GM23338 (cell line): ENCODE data around the gene PTPRN2. TPM values are rescaled to one million over a fixed set of nuclear protein-coding genes. Genes with fewer than 3 reads are reported as not detected.

ENCODE experiments used
- ATAC-seq: fragments of 200-7000 bp; cut with Tn5 transposase; 3 replicates; pipeline ENCODE4 v1.9.1; 2020
- DNase-seq: peaks from one replicate; pipeline ENCODE4 v3.0.0-alpha.2; 2015; ENCODE audit warnings: low spot score
- H2AFZ ChIP-seq: fragments of 200-600 bp; sonication (generic); 2 replicates; pipeline ENCODE4 v1.8.0; 2016; ENCODE audit warnings: antibody characterized with exemption, mild to moderate bottlenecking, moderate library complexity
- H3F3A ChIP-seq: fragments of 200-600 bp; sonication (generic); replicated peaks from 2 replicates; pipeline ENCODE4 v1.8.0; 2017; ENCODE audit warnings: antibody characterized with exemption, mixed run types, low read depth
- H3K27ac ChIP-seq: fragments of 200-600 bp; sonication (generic); 2 replicates; pipeline ENCODE4 v1.6.1; 2016; ENCODE audit warnings: low read depth
- H3K27me3 ChIP-seq: fragments of 200-600 bp; sonication (generic); 2 replicates; pipeline ENCODE4 v1.8.0; 2016; ENCODE audit warnings: mild to moderate bottlenecking, mixed run types, moderate library complexity; ENCODE audit not compliant: insufficient read depth
- H3K36me3 ChIP-seq: fragments of 200-600 bp; sonication (generic); 2 replicates; pipeline ENCODE4 v1.8.0; 2016; ENCODE audit warnings: mild to moderate bottlenecking; ENCODE audit not compliant: insufficient read depth
- H3K4me1 ChIP-seq: fragments of 200-600 bp; sonication (generic); 2 replicates; pipeline ENCODE4 v1.8.0; 2016; ENCODE audit warnings: mild to moderate bottlenecking, moderate library complexity; ENCODE audit not compliant: insufficient read depth
- H3K4me2 ChIP-seq: fragments of 200-600 bp; sonication (generic); 2 replicates; pipeline ENCODE4 v1.7.1; 2017; ENCODE audit warnings: mixed run types
- H3K4me3 ChIP-seq: fragments of 200-600 bp; sonication (generic); 2 replicates; pipeline ENCODE4 v1.6.1; 2016; ENCODE audit warnings: mixed run types
- H3K79me2 ChIP-seq: fragments of 200-600 bp; sonication (generic); replicated peaks from 2 replicates; pipeline ENCODE4 v1.8.0; 2017; ENCODE audit warnings: mild to moderate bottlenecking; ENCODE audit not compliant: insufficient read depth
- H3K9me2 ChIP-seq: fragments of 200-600 bp; sonication (generic); 2 replicates; pipeline ENCODE4 v1.8.0; 2017; ENCODE audit not compliant: insufficient read depth
- H4K20me1 ChIP-seq: fragments of 200-600 bp; sonication (generic); replicated peaks from 2 replicates; pipeline ENCODE4 v1.8.0; 2017; ENCODE audit warnings: mild to moderate bottlenecking; ENCODE audit not compliant: insufficient read depth
- H3K27ac Mint-ChIP-seq: 2 replicates; pipeline ENCODE4 v1.8.0; 2020; ENCODE audit warnings: inconsistent platforms, mild to moderate bottlenecking, moderate library complexity, mixed read lengths
- H3K27me3 Mint-ChIP-seq: 3 replicates; pipeline ENCODE4 v1.8.0; 2022; ENCODE audit warnings: low read depth, mild to moderate bottlenecking, moderate library complexity, mixed read lengths, inconsistent platforms; ENCODE audit not compliant: insufficient read depth, poor library complexity
- H3K36me3 Mint-ChIP-seq: 3 replicates; pipeline ENCODE4 v1.8.0; 2021; ENCODE audit warnings: low read depth, mild to moderate bottlenecking, inconsistent platforms, moderate library complexity, mixed read lengths
- H3K4me1 Mint-ChIP-seq: 3 replicates; pipeline ENCODE4 v1.8.0; 2020; ENCODE audit warnings: mild to moderate bottlenecking, inconsistent platforms, mixed read lengths
- H3K4me3 Mint-ChIP-seq: 3 replicates; pipeline ENCODE4 v1.8.0; 2021; ENCODE audit warnings: moderate library complexity, mild to moderate bottlenecking, inconsistent platforms, mixed read lengths
- H3K9me3 Mint-ChIP-seq: 3 replicates; pipeline ENCODE4 v1.8.0; 2020; ENCODE audit warnings: moderate library complexity, mild to moderate bottlenecking, inconsistent platforms, mixed read lengths
- CREB1 ChIP-seq: fragments of 250-450 bp; sonication (Bioruptor Pico); IDR thresholded peaks from 2 replicates; pipeline ENCODE4 v1.5.0; 2020; ENCODE audit warnings: low read depth, mild to moderate bottlenecking, moderate library complexity
- EZH2 ChIP-seq: fragments of 200-600 bp; sonication (generic); IDR thresholded peaks from one replicate; pipeline ENCODE4 v1.8.0; 2017; ENCODE audit warnings: antibody characterized with exemption, mild to moderate bottlenecking, low read depth; ENCODE audit not compliant: unreplicated experiment
- EZH2phosphoT487 ChIP-seq: fragments of 200-600 bp; sonication (generic); IDR thresholded peaks from one replicate; pipeline ENCODE4 v1.8.1; 2018; ENCODE audit warnings: antibody characterized with exemption; ENCODE audit not compliant: unreplicated experiment
- JUNB ChIP-seq: IDR thresholded peaks from one replicate; pipeline ENCODE4 v1.6.1; 2016; ENCODE audit warnings: antibody characterized with exemption; ENCODE audit not compliant: unreplicated experiment
- NANOG ChIP-seq: IDR thresholded peaks from 2 replicates; pipeline ENCODE4 v1.6.1; 2016; ENCODE audit warnings: antibody characterized with exemption, borderline replicate concordance
- POLR2AphosphoS5 ChIP-seq: IDR thresholded peaks from 2 replicates; pipeline ENCODE4 v1.6.1; 2016; ENCODE audit warnings: antibody characterized with exemption, low read depth
- STAT1 ChIP-seq: IDR thresholded peaks from one replicate; pipeline ENCODE4 v1.6.1; 2016; ENCODE audit warnings: antibody characterized with exemption; ENCODE audit not compliant: unreplicated experiment
- ZNF114 ChIP-seq: fragments of 250-450 bp; sonication (Bioruptor Pico); IDR thresholded peaks from 2 replicates; pipeline ENCODE4 v1.5.0; 2020; ENCODE audit warnings: mild to moderate bottlenecking, moderate library complexity
- ZNF331 ChIP-seq: fragments of 250-450 bp; sonication (Bioruptor Pico); IDR thresholded peaks from 2 replicates; pipeline ENCODE4 v1.5.0; 2020; ENCODE audit warnings: low read depth, mild to moderate bottlenecking, moderate library complexity
- polyA plus RNA-seq: library from polyadenylated mRNA; unstranded; fragments of >200 nt; fragmentation: Nextera tagmentation; extraction: Ambion mirVana; gene quantifications from 2 replicates; pipeline ENCODE4 v1.2.1, GENCODE V29; 2016
- total RNA-seq: library from RNA; depleted of rRNA; stranded (reverse); fragments of >200 nt; shearing (Covaris generic); gene quantifications from 2 replicates; pipeline ENCODE4 v1.2.3, GENCODE V29; 2014
- TF ChIP-seq, protein P1 (sequence below), 2 experiments: fragments of 200-600 bp in 1 of 2; sonication (generic) in 1 of 2; conservative IDR thresholded peaks; 2 replicates each; pipeline versions ENCODE4 v1.5.1 to v1.6.1; 2016 to 2017; ENCODE audit warnings: antibody characterized with exemption in 2 of 2, low read depth in 2 of 2, mild to moderate bottlenecking in 2 of 2, moderate library complexity in 1 of 2
- TF ChIP-seq, protein P2 (sequence below): fragments of 250-450 bp; sonication (Bioruptor Pico); IDR thresholded peaks from 2 replicates; pipeline ENCODE4 v1.5.0; 2020; ENCODE audit warnings: mild to moderate bottlenecking, moderate library complexity
- TF ChIP-seq, protein P3 (sequence below): IDR thresholded peaks from one replicate; pipeline ENCODE4 v1.6.1; 2018; ENCODE audit warnings: antibody characterized with exemption; ENCODE audit not compliant: unreplicated experiment
- TF ChIP-seq, protein P4 (sequence below): IDR thresholded peaks from 2 replicates; pipeline ENCODE4 v1.6.1; 2016; ENCODE audit warnings: antibody characterized with exemption

The PTPRN2 gene
- total and polyA plus RNA-seq, 2 experiments from 2014 or later: 0.87 to 4.0 TPM

DNA sequence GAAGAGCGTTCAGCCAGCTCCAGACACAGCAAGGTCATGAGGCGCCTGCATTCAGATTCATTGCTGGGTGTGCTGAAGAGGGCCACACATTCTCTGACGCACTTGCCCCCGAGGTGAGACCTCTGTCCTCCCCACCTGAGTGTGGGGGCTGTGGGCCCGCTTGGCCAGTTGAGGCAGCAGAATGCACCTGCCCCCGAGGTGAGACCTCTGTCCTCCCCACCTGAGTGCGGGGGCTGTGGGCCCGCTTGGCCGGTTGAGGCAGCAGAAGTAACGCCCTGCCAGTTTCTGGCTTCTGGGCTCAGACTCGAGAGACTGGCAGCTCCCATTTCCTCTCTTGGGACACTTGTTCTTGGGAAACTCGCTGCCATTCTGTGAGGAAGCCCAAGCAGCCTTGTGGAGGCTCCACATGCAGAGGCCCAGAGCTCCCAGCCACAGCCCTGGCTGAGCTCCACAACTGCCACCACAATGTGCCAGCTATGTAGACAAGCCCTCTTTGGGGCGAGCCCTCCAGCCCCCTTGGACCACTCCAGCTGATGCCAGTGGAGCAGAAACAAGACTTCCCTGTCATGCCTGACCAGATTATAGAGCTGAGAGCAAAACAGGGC lies 816.8 kb downstream of the PTPRN2 start:
- Mint-ChIP-seq H3K27ac (no peak overlapping the region), H3K9me3 (peaks cover 98% of the 10 kb centered on the region)
- no peak for TF ChIP-seq CREB1 (CRISPR knock-in tag)
- TF ChIP-seq, protein P1, sequence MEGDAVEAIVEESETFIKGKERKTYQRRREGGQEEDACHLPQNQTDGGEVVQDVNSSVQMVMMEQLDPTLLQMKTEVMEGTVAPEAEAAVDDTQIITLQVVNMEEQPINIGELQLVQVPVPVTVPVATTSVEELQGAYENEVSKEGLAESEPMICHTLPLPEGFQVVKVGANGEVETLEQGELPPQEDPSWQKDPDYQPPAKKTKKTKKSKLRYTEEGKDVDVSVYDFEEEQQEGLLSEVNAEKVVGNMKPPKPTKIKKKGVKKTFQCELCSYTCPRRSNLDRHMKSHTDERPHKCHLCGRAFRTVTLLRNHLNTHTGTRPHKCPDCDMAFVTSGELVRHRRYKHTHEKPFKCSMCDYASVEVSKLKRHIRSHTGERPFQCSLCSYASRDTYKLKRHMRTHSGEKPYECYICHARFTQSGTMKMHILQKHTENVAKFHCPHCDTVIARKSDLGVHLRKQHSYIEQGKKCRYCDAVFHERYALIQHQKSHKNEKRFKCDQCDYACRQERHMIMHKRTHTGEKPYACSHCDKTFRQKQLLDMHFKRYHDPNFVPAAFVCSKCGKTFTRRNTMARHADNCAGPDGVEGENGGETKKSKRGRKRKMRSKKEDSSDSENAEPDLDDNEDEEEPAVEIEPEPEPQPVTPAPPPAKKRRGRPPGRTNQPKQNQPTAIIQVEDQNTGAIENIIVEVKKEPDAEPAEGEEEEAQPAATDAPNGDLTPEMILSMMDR (conservative IDR thresholded peaks at IDR 0.05; ENCODE audit: low read depth in 2 of 2): no peak
- no peak for TF ChIP-seq ZNF114
- TF ChIP-seq, protein P2, sequence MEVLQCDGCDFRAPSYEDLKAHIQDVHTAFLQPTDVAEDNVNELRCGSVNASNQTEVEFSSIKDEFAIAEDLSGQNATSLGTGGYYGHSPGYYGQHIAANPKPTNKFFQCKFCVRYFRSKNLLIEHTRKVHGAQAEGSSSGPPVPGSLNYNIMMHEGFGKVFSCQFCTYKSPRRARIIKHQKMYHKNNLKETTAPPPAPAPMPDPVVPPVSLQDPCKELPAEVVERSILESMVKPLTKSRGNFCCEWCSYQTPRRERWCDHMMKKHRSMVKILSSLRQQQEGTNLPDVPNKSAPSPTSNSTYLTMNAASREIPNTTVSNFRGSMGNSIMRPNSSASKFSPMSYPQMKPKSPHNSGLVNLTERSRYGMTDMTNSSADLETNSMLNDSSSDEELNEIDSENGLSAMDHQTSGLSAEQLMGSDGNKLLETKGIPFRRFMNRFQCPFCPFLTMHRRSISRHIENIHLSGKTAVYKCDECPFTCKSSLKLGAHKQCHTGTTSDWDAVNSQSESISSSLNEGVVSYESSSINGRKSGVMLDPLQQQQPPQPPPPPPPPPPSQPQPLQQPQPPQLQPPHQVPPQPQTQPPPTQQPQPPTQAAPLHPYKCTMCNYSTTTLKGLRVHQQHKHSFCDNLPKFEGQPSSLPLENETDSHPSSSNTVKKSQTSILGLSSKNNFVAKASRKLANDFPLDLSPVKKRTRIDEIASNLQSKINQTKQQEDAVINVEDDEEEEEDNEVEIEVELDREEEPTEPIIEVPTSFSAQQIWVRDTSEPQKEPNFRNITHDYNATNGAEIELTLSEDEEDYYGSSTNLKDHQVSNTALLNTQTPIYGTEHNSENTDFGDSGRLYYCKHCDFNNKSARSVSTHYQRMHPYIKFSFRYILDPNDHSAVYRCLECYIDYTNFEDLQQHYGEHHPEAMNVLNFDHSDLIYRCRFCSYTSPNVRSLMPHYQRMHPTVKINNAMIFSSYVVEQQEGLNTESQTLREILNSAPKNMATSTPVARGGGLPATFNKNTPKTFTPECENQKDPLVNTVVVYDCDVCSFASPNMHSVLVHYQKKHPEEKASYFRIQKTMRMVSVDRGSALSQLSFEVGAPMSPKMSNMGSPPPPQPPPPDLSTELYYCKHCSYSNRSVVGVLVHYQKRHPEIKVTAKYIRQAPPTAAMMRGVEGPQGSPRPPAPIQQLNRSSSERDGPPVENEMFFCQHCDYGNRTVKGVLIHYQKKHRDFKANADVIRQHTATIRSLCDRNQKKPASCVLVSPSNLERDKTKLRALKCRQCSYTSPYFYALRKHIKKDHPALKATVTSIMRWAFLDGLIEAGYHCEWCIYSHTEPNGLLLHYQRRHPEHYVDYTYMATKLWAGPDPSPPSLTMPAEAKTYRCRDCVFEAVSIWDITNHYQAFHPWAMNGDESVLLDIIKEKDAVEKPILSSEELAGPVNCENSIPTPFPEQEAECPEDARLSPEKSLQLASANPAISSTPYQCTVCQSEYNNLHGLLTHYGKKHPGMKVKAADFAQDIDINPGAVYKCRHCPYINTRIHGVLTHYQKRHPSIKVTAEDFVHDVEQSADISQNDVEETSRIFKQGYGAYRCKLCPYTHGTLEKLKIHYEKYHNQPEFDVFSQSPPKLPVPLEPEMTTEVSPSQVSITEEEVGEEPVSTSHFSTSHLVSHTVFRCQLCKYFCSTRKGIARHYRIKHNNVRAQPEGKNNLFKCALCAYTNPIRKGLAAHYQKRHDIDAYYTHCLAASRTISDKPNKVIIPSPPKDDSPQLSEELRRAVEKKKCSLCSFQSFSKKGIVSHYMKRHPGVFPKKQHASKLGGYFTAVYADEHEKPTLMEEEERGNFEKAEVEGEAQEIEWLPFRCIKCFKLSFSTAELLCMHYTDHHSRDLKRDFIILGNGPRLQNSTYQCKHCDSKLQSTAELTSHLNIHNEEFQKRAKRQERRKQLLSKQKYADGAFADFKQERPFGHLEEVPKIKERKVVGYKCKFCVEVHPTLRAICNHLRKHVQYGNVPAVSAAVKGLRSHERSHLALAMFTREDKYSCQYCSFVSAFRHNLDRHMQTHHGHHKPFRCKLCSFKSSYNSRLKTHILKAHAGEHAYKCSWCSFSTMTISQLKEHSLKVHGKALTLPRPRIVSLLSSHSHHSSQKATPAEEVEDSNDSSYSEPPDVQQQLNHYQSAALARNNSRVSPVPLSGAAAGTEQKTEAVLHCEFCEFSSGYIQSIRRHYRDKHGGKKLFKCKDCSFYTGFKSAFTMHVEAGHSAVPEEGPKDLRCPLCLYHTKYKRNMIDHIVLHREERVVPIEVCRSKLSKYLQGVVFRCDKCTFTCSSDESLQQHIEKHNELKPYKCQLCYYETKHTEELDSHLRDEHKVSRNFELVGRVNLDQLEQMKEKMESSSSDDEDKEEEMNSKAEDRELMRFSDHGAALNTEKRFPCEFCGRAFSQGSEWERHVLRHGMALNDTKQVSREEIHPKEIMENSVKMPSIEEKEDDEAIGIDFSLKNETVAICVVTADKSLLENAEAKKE (CRISPR knock-in tag): no peak
- no peak for TF ChIP-seq JUNB
- no peak for TF ChIP-seq EZH2phosphoT487
- TF ChIP-seq ZNF331 (CRISPR knock-in tag): no peak
- TF ChIP-seq, protein P3, sequence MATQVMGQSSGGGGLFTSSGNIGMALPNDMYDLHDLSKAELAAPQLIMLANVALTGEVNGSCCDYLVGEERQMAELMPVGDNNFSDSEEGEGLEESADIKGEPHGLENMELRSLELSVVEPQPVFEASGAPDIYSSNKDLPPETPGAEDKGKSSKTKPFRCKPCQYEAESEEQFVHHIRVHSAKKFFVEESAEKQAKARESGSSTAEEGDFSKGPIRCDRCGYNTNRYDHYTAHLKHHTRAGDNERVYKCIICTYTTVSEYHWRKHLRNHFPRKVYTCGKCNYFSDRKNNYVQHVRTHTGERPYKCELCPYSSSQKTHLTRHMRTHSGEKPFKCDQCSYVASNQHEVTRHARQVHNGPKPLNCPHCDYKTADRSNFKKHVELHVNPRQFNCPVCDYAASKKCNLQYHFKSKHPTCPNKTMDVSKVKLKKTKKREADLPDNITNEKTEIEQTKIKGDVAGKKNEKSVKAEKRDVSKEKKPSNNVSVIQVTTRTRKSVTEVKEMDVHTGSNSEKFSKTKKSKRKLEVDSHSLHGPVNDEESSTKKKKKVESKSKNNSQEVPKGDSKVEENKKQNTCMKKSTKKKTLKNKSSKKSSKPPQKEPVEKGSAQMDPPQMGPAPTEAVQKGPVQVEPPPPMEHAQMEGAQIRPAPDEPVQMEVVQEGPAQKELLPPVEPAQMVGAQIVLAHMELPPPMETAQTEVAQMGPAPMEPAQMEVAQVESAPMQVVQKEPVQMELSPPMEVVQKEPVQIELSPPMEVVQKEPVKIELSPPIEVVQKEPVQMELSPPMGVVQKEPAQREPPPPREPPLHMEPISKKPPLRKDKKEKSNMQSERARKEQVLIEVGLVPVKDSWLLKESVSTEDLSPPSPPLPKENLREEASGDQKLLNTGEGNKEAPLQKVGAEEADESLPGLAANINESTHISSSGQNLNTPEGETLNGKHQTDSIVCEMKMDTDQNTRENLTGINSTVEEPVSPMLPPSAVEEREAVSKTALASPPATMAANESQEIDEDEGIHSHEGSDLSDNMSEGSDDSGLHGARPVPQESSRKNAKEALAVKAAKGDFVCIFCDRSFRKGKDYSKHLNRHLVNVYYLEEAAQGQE: no peak
- no peak for TF ChIP-seq POLR2AphosphoS5
- no peak for TF ChIP-seq NANOG
- no peak for TF ChIP-seq STAT1
- no peak for TF ChIP-seq EZH2
- TF ChIP-seq, protein P4, sequence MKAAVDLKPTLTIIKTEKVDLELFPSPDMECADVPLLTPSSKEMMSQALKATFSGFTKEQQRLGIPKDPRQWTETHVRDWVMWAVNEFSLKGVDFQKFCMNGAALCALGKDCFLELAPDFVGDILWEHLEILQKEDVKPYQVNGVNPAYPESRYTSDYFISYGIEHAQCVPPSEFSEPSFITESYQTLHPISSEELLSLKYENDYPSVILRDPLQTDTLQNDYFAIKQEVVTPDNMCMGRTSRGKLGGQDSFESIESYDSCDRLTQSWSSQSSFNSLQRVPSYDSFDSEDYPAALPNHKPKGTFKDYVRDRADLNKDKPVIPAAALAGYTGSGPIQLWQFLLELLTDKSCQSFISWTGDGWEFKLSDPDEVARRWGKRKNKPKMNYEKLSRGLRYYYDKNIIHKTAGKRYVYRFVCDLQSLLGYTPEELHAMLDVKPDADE: no peak

More for the DNA sequence above, 816.8 kb downstream of the PTPRN2 start:
- H3K4me1 ChIP-seq: no peaks in the 10 kb centered on the region
- no peaks in the 10 kb centered on the region for H3K36me3 ChIP-seq
- no peaks in the 10 kb centered on the region for H3K27me3 ChIP-seq
- H3K4me3 ChIP-seq: no peak overlapping the region
- Mint-ChIP-seq H3K36me3 (peaks cover 64% of the 10 kb centered on the region), H3K4me3 (no peak overlapping the region), H3K27me3 (peaks cover 14% of the 10 kb centered on the region), H3K4me1 (no peaks in the 10 kb centered on the region)
- no peaks in the 10 kb centered on the region for H3K9me2 ChIP-seq
- H3F3A ChIP-seq: no peaks in the 10 kb centered on the region
- H3K4me2 ChIP-seq: no peak overlapping the region
- no peaks in the 10 kb centered on the region for H4K20me1 ChIP-seq
- no peaks in the 10 kb centered on the region for H3K79me2 ChIP-seq
- H3K27ac ChIP-seq: no peak overlapping the region
- no peak for ATAC-seq
- no peak for DNase-seq
- no peak overlapping the region for H2AFZ ChIP-seq
